ENCODE data around the gene ALOX12. TPM values are rescaled to one million over a fixed set of nuclear protein-coding genes. Genes with fewer than 3 reads are reported as not detected.
"Not testable (repeated sequence)": the region's sequence is repeated elsewhere in the genome, so short reads cannot be mapped to it uniquely, and the experiment has no call there.

The ALOX12 gene
- total RNA-seq, 1 donor from 2014 or later = under 0.01 TPM

- DNase-seq (ENCODE audit: low spot score in 2 of 2) = peak in 1 of 2 donors; percentile 35
- no peak for FAIRE-seq
These were observed 46.8 kb downstream of the ALOX12 start for GRCh38 chr17:7042501-7043181.

GRCh38 chr17:7043182-7043496 lies 47.3 kb downstream of the ALOX12 start:
- no peak for FAIRE-seq

GRCh38 chr17:7043497-7044198 lies 47.8 kb downstream of the ALOX12 start, which contains the start of gene SLC16A11:
SLC16A11 (minus strand) TSS chr17:7044092; CDS start chr17:7043513, 579 bp downstream.
- FAIRE-seq (no peak), DNase-seq (ENCODE audit: low spot score in 2 of 2) (peak in 1 of 2 donors; percentile 34)

More at GRCh38 chr17:7043182-7043496, 47.3 kb downstream of the ALOX12 start:
- peak in 1 of 2 donors; percentile 22 for DNase-seq (ENCODE audit: low spot score in 2 of 2)

DNA sequence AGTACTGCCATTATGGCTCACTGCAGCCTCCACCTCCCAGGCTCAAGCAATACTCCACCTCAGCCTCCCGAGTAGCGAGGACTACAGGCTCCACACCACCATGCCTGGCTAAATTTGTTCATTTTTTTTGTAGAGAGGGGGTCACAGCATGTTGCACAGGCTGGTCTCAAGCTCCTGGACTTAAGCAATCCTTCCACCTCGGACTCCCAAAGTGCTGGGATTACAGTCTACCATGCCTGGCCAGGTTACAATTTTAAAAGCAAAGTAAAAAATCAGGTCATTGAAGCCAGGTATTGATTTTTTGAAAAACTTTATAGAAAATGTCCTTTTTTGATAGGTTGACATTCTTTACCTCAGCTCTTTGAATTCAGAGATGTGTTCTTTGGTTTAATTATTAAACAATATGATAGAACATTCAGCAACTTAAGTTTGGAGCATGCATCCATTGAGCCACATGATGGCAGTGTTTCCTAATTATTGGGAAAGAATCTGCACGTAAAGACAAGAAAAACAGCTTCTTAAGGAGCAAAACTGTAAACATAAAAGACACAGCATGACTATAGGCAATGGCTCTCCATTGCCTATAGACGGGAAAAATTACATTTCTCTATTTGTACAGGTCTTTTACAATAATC lies 49.8 kb downstream of the ALOX12 start:
- FAIRE-seq (peak; percentile 51), DNase-seq (ENCODE audit: low spot score in 2 of 2) (no peak)

- DNase-seq (ENCODE audit: low spot score in 2 of 2) (no peak), FAIRE-seq (no peak)
These were observed 50.4 kb downstream of the ALOX12 start for GRCh38 chr17:7046127-7046724.

GRCh38 chr17:7046725-7047397 lies 51.0 kb downstream of the ALOX12 start:
- FAIRE-seq; DNase-seq (ENCODE audit: low spot score in 2 of 2): not testable (repeated sequence)

DNA sequence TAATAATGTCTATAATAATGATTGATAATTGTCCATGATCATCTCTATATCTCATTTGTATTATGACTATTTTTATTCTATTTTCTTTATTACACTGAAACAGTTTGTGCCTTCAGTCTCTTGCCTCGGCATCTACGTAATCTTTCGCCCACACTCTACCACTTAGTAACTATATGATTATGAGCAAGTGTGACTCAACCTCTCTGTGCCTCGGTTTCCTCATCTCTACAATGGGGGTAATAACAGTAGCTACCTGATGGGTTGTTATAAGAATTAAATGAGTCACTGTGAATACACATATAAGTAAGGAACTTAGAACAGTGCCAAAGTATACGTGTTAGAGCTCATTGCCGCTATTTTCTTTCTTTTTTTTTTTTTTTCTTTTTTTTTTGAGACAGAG lies 51.7 kb downstream of the ALOX12 start:
- FAIRE-seq = no peak

GRCh38 chr17:7048968-7049367 lies 53.1 kb downstream of the ALOX12 start:
- no peak for DNase-seq (ENCODE audit: low spot score in 2 of 2)
- FAIRE-seq = no peak

More for the DNA sequence above, 51.7 kb downstream of the ALOX12 start:
- no peak for DNase-seq (ENCODE audit: low spot score in 2 of 2)

GRCh38 chr17:7050583-7050982 lies 54.7 kb downstream of the ALOX12 start:
- not testable (repeated sequence) for FAIRE-seq; DNase-seq (ENCODE audit: low spot score in 2 of 2)

DNA sequence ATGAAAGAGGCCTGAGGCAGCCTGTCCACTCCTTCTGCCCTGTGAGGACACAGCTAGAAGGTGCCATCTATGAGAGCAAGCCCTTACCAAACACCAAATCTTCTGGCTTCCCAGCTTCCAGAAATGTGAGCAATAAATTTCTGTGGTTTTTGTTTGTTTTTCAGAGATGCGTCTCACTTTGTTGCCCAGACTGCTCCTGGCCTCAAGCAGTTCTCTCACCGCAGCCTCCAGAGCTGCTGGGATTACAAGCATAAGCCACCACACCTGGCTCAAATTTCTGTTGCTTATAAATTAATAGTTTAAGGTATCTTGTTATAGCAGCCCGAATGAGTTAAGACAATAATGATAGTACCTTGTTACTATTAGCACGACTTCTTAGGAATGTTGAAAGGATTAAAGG lies 60.5 kb downstream of the ALOX12 start:
- DNase-seq (ENCODE audit: low spot score in 2 of 2) = no peak
- no peak for FAIRE-seq

- FAIRE-seq (no peak), DNase-seq (ENCODE audit: low spot score in 2 of 2) (no peak)
These were observed 63.1 kb downstream of the ALOX12 start for GRCh38 chr17:7058831-7059447.

Small RNA genes lying within 50 kb of the gene (small RNA-seq; reads per million reads assigned to genes)
- gene AC120057.1 = not detected

Other genes with a start within 250 kb of the ALOX12 start
- 2.0 TPM for gene XAF1, start 240.0 kb upstream of the ALOX12 start, total RNA-seq
- not detected for gene FBXO39, start 219.8 kb upstream of the ALOX12 start, total RNA-seq
- gene TEKT1, start 164.3 kb upstream of the ALOX12 start, total RNA-seq = 0.41 TPM
- 13.5 TPM for gene RNASEK, start 16.6 kb downstream of the ALOX12 start, total RNA-seq
- 2.0 TPM for gene BCL6B, start 27.0 kb downstream of the ALOX12 start, total RNA-seq
- 0.82 TPM for gene SLC16A13, start 40.0 kb downstream of the ALOX12 start, total RNA-seq
- not detected for gene SLC16A11, start 48.0 kb downstream of the ALOX12 start, total RNA-seq
- not detected for gene CLEC10A, start 84.2 kb downstream of the ALOX12 start, total RNA-seq
- gene ASGR2, start 118.8 kb downstream of the ALOX12 start, total RNA-seq = not detected
- 18.8 TPM for gene ASGR1, start 183.3 kb downstream of the ALOX12 start, total RNA-seq
- 111 TPM for gene DLG4, start 223.8 kb downstream of the ALOX12 start, total RNA-seq
- gene ACADVL, start 223.9 kb downstream of the ALOX12 start, total RNA-seq = 65.6 TPM
- 53.4 TPM for gene DVL2, start 238.5 kb downstream of the ALOX12 start, total RNA-seq
- 34.6 TPM for gene PHF23, start 243.4 kb downstream of the ALOX12 start, total RNA-seq
- 108 TPM for gene GABARAP, start 246.4 kb downstream of the ALOX12 start, total RNA-seq